GM19463 (cell line): ENCODE data around the gene GRIK2.

Experiments
- ATAC-seq: cut with Tn5 transposase; IDR thresholded peaks from one replicate; pipeline ENCODE4 v1.9.1; 2021; ENCODE audit warnings: mild to moderate bottlenecking, moderate library complexity; ENCODE audit not compliant: unreplicated experiment

The GRIK2 gene

GRCh38 chr6:101705866-101706265 is 312.4 kb downstream of the GRIK2 start:
- no peak for ATAC-seq

GRCh38 chr6:101706576-101706975 is 313.1 kb downstream of the GRIK2 start:
- ATAC-seq = no peak

GRCh38 chr6:101711518-101711917 is 318.0 kb downstream of the GRIK2 start:
- no peak for ATAC-seq

GRCh38 chr6:101716387-101716786 is 322.9 kb downstream of the GRIK2 start:
- no peak for ATAC-seq

GRCh38 chr6:101716810-101717209 is 323.3 kb downstream of the GRIK2 start:
- ATAC-seq = no peak

- no peak for ATAC-seq
Measured at GRCh38 chr6:101719521-101719920, 326.0 kb downstream of the GRIK2 start.

- no peak for ATAC-seq
Measured at GRCh38 chr6:101722471-101722870, 329.0 kb downstream of the GRIK2 start.

- no peak for ATAC-seq
Measured at GRCh38 chr6:101722991-101723579, 329.6 kb downstream of the GRIK2 start.

- ATAC-seq = no peak
Measured at GRCh38 chr6:101728388-101728787, 334.9 kb downstream of the GRIK2 start.

GRCh38 chr6:101728956-101729355 is 335.4 kb downstream of the GRIK2 start:
- ATAC-seq = no peak

GRCh38 chr6:101730954-101731353 is 337.4 kb downstream of the GRIK2 start:
- ATAC-seq = no peak

GRCh38 chr6:101733899-101734298 is 340.4 kb downstream of the GRIK2 start:
- no peak for ATAC-seq

- ATAC-seq = no peak
Measured at GRCh38 chr6:101738481-101738880, 345.0 kb downstream of the GRIK2 start.

GRCh38 chr6:101740631-101741030 is 347.1 kb downstream of the GRIK2 start:
- ATAC-seq = no peak

GRCh38 chr6:101741474-101742171 is 348.1 kb downstream of the GRIK2 start:
- ATAC-seq = no peak

- no peak for ATAC-seq
Measured at GRCh38 chr6:101747160-101747559, 353.7 kb downstream of the GRIK2 start.

GRCh38 chr6:101747716-101748115 is 354.2 kb downstream of the GRIK2 start:
- no peak for ATAC-seq

- ATAC-seq = no peak
Measured at GRCh38 chr6:101755931-101756330, 362.4 kb downstream of the GRIK2 start.

- no peak for ATAC-seq
Measured at GRCh38 chr6:101758368-101758767, 364.9 kb downstream of the GRIK2 start.

- ATAC-seq = no peak
Measured at GRCh38 chr6:101760843-101761621, 367.5 kb downstream of the GRIK2 start.

- ATAC-seq = no peak
Measured at GRCh38 chr6:101762851-101763250, 369.3 kb downstream of the GRIK2 start.

GRCh38 chr6:101765281-101765680 is 371.8 kb downstream of the GRIK2 start:
- no peak for ATAC-seq
